Lung microvascular endothelial cell (primary cell): Measurements from ENCODE around the gene TSPAN14. TPM values are rescaled to one million over a fixed set of nuclear protein-coding genes. Genes with fewer than 3 reads are reported as not detected.
A peak's percentile ranks its signal among the peaks of the same experiment; 100 is the strongest.

ENCODE experiments used
- DNase-seq, 2 donors: peaks; one replicate each; pipeline versions ENCODE4 v3.0.0 to v3.0.0-alpha.2; 2010; ENCODE audit warnings: low read depth in 2 of 2
- total RNA-seq: library from RNA; depleted of rRNA; stranded (reverse); fragments of >200 nt; gene quantifications from 2 replicates; pipeline ENCODE4 v1.2.1, GENCODE V29; 2014

Gene TSPAN14
- total RNA-seq, 1 donor from 2014 or later: 60.9 TPM

- no peak for DNase-seq
Measured at GRCh38 chr10:80421707-80422536, 32.2 kb upstream of the TSPAN14 start.

- no peak for DNase-seq
Measured at GRCh38 chr10:80425901-80426300, 28.2 kb upstream of the TSPAN14 start.

GRCh38 chr10:80427541-80427940 lies 26.6 kb upstream of the TSPAN14 start:
- DNase-seq: no peak

GRCh38 chr10:80429521-80429973 lies 24.6 kb upstream of the TSPAN14 start:
- peak in 1 of 2 donors; percentile 32 for DNase-seq

GRCh38 chr10:80433134-80433533 lies 21.0 kb upstream of the TSPAN14 start:
- DNase-seq: no peak

GRCh38 chr10:80436446-80437098 lies 17.5 kb upstream of the TSPAN14 start:
- no peak for DNase-seq

GRCh38 chr10:80437227-80437626 lies 16.9 kb upstream of the TSPAN14 start:
- no peak for DNase-seq

- DNase-seq: no peak
Measured at GRCh38 chr10:80441831-80442230, 12.3 kb upstream of the TSPAN14 start.

GRCh38 chr10:80442879-80443278 lies 11.2 kb upstream of the TSPAN14 start:
- peak in 1 of 2 donors; percentile 41 for DNase-seq

- DNase-seq: peak; percentile 59 to 72
Measured at GRCh38 chr10:80443531-80443974, 10.6 kb upstream of the TSPAN14 start.

GRCh38 chr10:80444124-80444523 lies 10.0 kb upstream of the TSPAN14 start:
- no peak for DNase-seq

- DNase-seq: peak; percentile 84 to 90
Measured at GRCh38 chr10:80444646-80445319, 9.3 kb upstream of the TSPAN14 start.

- DNase-seq: no peak
Measured at GRCh38 chr10:80447436-80448190, 6.5 kb upstream of the TSPAN14 start.

- DNase-seq: no peak
Measured at GRCh38 chr10:80448209-80448942, 5.7 kb upstream of the TSPAN14 start.

- no peak for DNase-seq
Measured at GRCh38 chr10:80449520-80449919, 4.6 kb upstream of the TSPAN14 start.

GRCh38 chr10:80451132-80451531 lies 3.0 kb upstream of the TSPAN14 start:
- DNase-seq: no peak

GRCh38 chr10:80452069-80452468 lies 2.0 kb upstream of the TSPAN14 start:
- DNase-seq: no peak

GRCh38 chr10:80452640-80453039 lies 1.5 kb upstream of the TSPAN14 start:
- DNase-seq: no peak

GRCh38 chr10:80453056-80453841 lies 861 bp upstream of the TSPAN14 start:
- no peak for DNase-seq
